Measurements from ENCODE around the gene BRD3. TPM values are rescaled to one million over a fixed set of nuclear protein-coding genes. Genes with fewer than 3 reads are reported as not detected.

The BRD3 gene
- total and polyA plus RNA-seq, 12 donors = 8.4 to 73.1 (median 20.4) TPM

DNA sequence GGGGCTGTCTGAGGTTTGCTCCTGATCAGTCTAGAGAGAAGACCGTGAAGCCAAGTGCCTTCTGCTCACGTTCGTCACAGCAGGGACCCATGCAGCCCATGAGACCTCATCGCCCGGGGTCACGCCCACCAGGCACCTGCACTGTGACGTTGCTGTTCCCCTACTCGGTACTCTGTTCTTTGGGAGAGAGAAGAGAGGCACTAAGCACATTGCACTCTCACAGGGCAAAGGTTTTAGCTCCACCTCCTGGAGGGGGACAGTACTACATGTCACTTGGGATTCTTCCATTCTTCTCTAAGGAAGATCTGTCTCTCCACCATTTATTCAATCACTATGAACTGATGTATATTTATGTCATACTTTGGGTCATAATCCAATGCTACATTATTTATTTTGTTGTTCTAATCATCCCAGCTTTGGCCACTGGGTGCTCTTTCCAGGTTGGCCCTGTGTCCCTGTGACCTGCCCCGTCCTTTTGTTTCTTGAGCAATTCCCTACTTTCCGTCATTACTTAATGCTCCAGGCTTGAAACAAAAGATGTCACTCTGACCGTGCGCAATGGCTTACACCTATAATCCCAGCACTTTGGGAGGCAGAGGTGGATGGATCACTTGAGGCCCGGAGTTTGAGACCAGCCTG is 31.4 kb upstream of the BRD3 start:
- DNase-seq = peak; percentile 41 to 79 (median 51)
- no peak overlapping the region for H3K4me3 ChIP-seq
- intact Hi-C loops (cut with DNase I) = loop anchor here in 1 of 2 donors (10.0 kb wide), 1 partner anchor 304 kb away; no protein-coding TSS in a partner anchor

DNA sequence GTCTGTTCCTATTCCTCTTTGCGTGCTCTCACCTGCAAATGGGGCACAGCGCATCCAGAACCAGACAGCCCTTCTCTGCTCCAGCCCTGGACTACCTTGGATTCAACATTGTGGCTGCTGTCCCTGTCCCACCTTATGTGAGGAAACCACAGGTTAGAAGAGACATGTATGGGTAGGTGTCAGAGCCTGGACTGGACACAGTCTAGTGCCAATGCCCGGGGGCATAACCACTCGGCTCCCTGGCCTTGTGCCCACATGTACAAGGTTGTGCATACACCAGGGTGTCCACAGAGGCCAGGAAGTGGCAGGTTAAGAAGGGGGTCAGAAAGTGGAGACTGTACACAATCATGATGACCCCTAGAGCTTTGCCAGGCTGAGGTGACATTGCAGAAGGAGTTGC is 22.1 kb upstream of the BRD3 start:
- no peaks in the 10 kb centered on the region for H3K9me3 ChIP-seq (replicated peaks in 1 of 3)
- intact Hi-C loops (cut with DNase I) = loop anchor here in 1 of 2 donors (10.0 kb wide), 1 partner anchor 295 kb away; no protein-coding TSS in a partner anchor
- TF ChIP-seq POLR2A (IDR thresholded peaks at IDR 0.05) (no peak), CTCF (IDR thresholded peaks at IDR 0.05) (no peak)
- no peak for DNase-seq
- H3K4me1 ChIP-seq (replicated peaks in 1 of 2) = no peaks in the 10 kb centered on the region
- H3K27ac ChIP-seq = no peak overlapping the region
- H3K36me3 ChIP-seq (replicated peaks in 1 of 2) = no peaks in the 10 kb centered on the region
- H3K4me3 ChIP-seq = no peak overlapping the region
- no peaks in the 10 kb centered on the region for H3K27me3 ChIP-seq
- WGBS, 4 donors = 61 to 70% (median 64%) methylated on average over 4 of the region's 4 CpGs

More for the DNA sequence above, 31.4 kb upstream of the BRD3 start:
- Histone ChIP-seq H3K4me1 (replicated peaks in 1 of 2) (no peaks in the 10 kb centered on the region), H3K27ac (no peak overlapping the region), H3K9me3 (replicated peaks in 1 of 3) (no peaks in the 10 kb centered on the region), H3K27me3 (no peaks in the 10 kb centered on the region), H3K36me3 (replicated peaks in 1 of 2) (no peaks in the 10 kb centered on the region)
- TF ChIP-seq CTCF (IDR thresholded peaks at IDR 0.05) (peak; percentile 68 to 83 (median 76)), POLR2A (IDR thresholded peaks at IDR 0.05) (no peak)
- WGBS, 4 donors = 37 to 46% (median 42%) methylated on average over 11 to 13 of the region's 13 CpGs

GRCh38 chr9:134088063-134088725 is 20.4 kb upstream of the BRD3 start:
- TF ChIP-seq CTCF (IDR thresholded peaks at IDR 0.05) = no peak
- TF ChIP-seq POLR2A (IDR thresholded peaks at IDR 0.05) = no peak
- Histone ChIP-seq H3K4me1 (replicated peaks in 1 of 2) (no peaks in the 10 kb centered on the region), H3K36me3 (replicated peaks in 1 of 2) (no peaks in the 10 kb centered on the region), H3K27ac (no peak overlapping the region), H3K27me3 (no peaks in the 10 kb centered on the region), H3K9me3 (replicated peaks in 1 of 3) (no peaks in the 10 kb centered on the region), H3K4me3 (no peak overlapping the region)
- DNase-seq = no peak
- intact Hi-C loops (cut with DNase I) = no loop called here
- 85 to 88% (median 87%) methylated on average over 11 to 14 of the region's 14 CpGs for WGBS, 4 donors

- Histone ChIP-seq H3K4me3 (no peak overlapping the region), H3K27ac (no peak overlapping the region), H3K4me1 (replicated peaks in 1 of 2) (no peaks in the 10 kb centered on the region), H3K36me3 (replicated peaks in 1 of 2) (no peaks in the 10 kb centered on the region), H3K27me3 (no peaks in the 10 kb centered on the region), H3K9me3 (replicated peaks in 1 of 3) (no peaks in the 10 kb centered on the region)
- intact Hi-C loops (cut with DNase I) = no loop called here
- DNase-seq = no peak
- WGBS, 4 donors = 95 to 100% (median 96%) methylated on average over 2 of the region's 2 CpGs
- TF ChIP-seq POLR2A (IDR thresholded peaks at IDR 0.05) = no peak
- no peak for TF ChIP-seq CTCF (IDR thresholded peaks at IDR 0.05)
Measured at GRCh38 chr9:134085674-134086073, 17.8 kb upstream of the BRD3 start.

Data from adrenal gland (tissue), 12 donors.